Measurements from ENCODE around the gene HACD2. TPM values are rescaled to one million over a fixed set of nuclear protein-coding genes. Genes with fewer than 3 reads are reported as not detected.

Gene HACD2
- total and polyA plus RNA-seq, 9 of the 15 experiments (the other 6 are each of a cell fraction or from before 2014, with no cell fraction given), result 1.3 to 10.5 (median 3.8) TPM

DNA sequence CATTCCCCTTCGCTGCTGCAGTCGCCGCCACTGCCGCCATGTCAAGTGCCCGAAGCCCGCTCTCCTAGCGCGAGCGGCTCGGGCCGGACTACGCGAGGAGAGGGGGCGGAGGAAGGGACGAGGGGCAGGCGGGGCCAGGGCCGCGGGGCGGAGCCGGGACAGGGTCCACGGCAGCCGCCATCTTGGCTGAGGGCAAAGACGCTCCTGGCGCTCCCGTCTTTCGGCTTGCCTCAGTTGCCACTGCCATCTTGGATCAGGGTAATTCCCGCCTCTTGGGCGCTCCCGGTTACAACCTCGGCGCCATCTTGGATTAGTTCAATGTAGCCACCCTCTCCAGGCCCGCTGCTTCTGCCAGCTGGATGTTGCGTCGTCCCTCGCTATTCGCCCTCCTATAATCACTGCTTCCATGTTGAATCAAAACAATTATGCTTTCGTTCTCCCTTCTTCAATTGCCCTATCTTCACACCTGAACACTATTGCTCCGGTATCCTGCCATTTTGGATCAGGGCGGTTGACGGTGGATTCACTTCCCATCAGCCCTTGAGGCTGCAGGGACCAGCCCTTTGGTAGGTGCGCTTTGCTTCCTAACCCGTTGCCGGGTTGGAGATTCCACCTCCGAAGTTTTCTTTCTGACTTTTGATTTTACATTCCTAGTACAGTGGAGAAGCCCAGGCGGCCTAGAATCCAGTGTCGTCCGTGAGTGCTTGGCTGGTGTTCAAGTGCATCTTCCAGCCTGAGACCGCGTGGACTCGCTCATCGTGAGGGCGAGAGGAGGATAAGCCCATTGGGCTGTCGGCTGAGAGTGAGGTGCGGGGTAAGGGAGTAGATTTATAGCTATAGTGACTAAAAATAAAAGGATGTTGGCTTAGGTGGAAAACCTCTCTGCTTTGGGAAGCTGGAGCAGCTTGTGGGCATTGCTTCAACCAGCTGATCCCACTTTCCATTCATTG is at the start of gene HACD2 (continued):
- TF ChIP-seq, protein P1, sequence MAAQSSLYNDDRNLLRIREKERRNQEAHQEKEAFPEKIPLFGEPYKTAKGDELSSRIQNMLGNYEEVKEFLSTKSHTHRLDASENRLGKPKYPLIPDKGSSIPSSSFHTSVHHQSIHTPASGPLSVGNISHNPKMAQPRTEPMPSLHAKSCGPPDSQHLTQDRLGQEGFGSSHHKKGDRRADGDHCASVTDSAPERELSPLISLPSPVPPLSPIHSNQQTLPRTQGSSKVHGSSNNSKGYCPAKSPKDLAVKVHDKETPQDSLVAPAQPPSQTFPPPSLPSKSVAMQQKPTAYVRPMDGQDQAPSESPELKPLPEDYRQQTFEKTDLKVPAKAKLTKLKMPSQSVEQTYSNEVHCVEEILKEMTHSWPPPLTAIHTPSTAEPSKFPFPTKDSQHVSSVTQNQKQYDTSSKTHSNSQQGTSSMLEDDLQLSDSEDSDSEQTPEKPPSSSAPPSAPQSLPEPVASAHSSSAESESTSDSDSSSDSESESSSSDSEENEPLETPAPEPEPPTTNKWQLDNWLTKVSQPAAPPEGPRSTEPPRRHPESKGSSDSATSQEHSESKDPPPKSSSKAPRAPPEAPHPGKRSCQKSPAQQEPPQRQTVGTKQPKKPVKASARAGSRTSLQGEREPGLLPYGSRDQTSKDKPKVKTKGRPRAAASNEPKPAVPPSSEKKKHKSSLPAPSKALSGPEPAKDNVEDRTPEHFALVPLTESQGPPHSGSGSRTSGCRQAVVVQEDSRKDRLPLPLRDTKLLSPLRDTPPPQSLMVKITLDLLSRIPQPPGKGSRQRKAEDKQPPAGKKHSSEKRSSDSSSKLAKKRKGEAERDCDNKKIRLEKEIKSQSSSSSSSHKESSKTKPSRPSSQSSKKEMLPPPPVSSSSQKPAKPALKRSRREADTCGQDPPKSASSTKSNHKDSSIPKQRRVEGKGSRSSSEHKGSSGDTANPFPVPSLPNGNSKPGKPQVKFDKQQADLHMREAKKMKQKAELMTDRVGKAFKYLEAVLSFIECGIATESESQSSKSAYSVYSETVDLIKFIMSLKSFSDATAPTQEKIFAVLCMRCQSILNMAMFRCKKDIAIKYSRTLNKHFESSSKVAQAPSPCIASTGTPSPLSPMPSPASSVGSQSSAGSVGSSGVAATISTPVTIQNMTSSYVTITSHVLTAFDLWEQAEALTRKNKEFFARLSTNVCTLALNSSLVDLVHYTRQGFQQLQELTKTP (IDR thresholded peaks at IDR 0.05; ENCODE audit: low read depth in 1 of 2, partially characterized antibody in 2 of 2), result peak in 1 of 2 experiments; percentile 90
- no peak for TF ChIP-seq ZNF696 (CRISPR knock-in tag; conservative IDR thresholded peaks at IDR 0.05)
- TF ChIP-seq ZNF699 (CRISPR knock-in tag; IDR thresholded peaks at IDR 0.05; ENCODE audit: insufficient replicate concordance), result no peak
- TF ChIP-seq CXXC5 (CRISPR knock-in tag; IDR thresholded peaks at IDR 0.05), result peak; percentile 82
- TF ChIP-seq CREM (IDR thresholded peaks at IDR 0.05; ENCODE audit: low read depth), result peak; percentile 51
- no peak for TF ChIP-seq SRSF1 (IDR thresholded peaks at IDR 0.05; ENCODE audit: low read depth, low read length)
- 0 out of 2 replicates have a peak, but pooled peaks have one; percentile 53 for TF ChIP-seq KLF1 (tag; IDR thresholded peaks at IDR 0.05)
- TF ChIP-seq, protein P2, sequence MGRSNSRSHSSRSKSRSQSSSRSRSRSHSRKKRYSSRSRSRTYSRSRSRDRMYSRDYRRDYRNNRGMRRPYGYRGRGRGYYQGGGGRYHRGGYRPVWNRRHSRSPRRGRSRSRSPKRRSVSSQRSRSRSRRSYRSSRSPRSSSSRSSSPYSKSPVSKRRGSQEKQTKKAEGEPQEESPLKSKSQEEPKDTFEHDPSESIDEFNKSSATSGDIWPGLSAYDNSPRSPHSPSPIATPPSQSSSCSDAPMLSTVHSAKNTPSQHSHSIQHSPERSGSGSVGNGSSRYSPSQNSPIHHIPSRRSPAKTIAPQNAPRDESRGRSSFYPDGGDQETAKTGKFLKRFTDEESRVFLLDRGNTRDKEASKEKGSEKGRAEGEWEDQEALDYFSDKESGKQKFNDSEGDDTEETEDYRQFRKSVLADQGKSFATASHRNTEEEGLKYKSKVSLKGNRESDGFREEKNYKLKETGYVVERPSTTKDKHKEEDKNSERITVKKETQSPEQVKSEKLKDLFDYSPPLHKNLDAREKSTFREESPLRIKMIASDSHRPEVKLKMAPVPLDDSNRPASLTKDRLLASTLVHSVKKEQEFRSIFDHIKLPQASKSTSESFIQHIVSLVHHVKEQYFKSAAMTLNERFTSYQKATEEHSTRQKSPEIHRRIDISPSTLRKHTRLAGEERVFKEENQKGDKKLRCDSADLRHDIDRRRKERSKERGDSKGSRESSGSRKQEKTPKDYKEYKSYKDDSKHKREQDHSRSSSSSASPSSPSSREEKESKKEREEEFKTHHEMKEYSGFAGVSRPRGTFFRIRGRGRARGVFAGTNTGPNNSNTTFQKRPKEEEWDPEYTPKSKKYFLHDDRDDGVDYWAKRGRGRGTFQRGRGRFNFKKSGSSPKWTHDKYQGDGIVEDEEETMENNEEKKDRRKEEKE (IDR thresholded peaks at IDR 0.05; ENCODE audit: borderline replicate concordance in 1 of 2, control insufficient read depth in 1 of 2, low read depth in 2 of 2, low read length in 1 of 2), result no peak
- peak; percentile 87; the same call in 1 of the 2 replicates for TF ChIP-seq BACH1 (tag; IDR thresholded peaks at IDR 0.05)
- no peak for TF ChIP-seq CBFA2T3 (IDR thresholded peaks at IDR 0.05)
- TF ChIP-seq FUS (optimal IDR thresholded peaks at IDR 0.05; ENCODE audit: low read depth, low read length), result no peak
- no peak for TF ChIP-seq GTF2B (IDR thresholded peaks at IDR 0.05; ENCODE audit: extremely low read depth, insufficient read length)
- no peak for TF ChIP-seq ZFP1 (CRISPR knock-in tag; IDR thresholded peaks at IDR 0.05)
